Measurements from ENCODE around the gene STT3B.
"Not testable (repeated sequence)": the region's sequence is repeated elsewhere in the genome, so short reads cannot be mapped to it uniquely, and the experiment has no call there.

Gene STT3B

DNA sequence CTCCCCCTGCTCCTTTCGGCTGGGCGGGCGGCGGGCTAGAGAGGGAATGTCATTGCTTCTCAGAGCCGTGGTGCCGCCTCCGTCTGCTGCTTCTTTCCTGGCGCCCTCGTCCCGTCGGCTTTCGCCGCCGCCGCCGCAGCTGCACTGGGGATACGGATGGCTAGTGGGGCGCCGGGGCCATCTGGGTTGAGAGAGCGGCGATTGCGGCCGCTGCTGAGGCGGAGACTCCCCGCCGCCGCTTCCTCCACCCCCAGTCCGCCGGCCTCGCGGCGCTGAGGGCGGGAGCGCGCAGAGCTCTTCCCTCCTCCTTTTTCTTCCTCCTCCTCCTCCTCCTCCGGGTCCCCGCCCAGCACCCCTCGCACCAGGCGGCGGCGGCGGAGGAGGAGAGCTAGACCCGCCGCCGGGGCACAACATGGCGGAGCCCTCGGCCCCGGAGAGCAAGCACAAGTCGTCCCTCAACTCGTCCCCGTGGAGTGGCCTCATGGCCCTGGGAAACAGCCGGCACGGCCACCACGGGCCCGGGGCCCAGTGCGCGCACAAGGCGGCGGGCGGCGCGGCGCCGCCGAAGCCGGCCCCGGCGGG is at the start of gene STT3B:
Gene STT3B (plus strand): TSS at position 339 of the 582 bp plus-strand sequence. CDS start 74 bp downstream, at position 413.
- Mint-ChIP-seq H3K4me1 (peaks cover 23% of the 10 kb centered on the region), H3K4me3 (peak within 1 kb of the TSS; percentile 98), H3K9me3 (no peaks in the 10 kb centered on the region), H3K27ac (peak within 1 kb of the TSS; percentile 99), H3K36me3 (peaks cover 4% of the 10 kb centered on the region), H3K27me3 (no peaks in the 10 kb centered on the region)

DNA sequence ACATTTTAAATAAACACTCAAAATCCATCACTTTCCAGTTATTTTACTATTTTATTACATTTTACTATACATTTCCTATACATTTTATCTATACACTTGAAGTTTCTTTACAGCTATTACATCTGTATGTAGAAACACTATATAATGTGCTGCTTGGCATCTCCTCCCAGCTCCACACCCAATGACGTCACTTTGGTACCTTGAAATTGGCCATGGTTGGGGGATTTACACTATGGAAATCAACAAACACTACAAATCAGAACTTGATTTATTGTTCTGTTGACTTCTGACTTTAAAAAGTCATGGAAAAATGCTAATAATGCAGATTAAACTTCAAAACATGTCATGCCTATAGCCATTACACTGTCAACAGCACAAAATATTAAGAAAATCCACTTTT is 48.9 kb upstream of the STT3B start:
- Mint-ChIP-seq H3K27me3 (no peaks in the 10 kb centered on the region), H3K36me3 (peaks cover 7% of the 10 kb centered on the region), H3K4me3 (no peak overlapping the region), H3K9me3 (peaks cover 6% of the 10 kb centered on the region), H3K27ac (no peak overlapping the region), H3K4me1 (peaks cover 9% of the 10 kb centered on the region)

DNA sequence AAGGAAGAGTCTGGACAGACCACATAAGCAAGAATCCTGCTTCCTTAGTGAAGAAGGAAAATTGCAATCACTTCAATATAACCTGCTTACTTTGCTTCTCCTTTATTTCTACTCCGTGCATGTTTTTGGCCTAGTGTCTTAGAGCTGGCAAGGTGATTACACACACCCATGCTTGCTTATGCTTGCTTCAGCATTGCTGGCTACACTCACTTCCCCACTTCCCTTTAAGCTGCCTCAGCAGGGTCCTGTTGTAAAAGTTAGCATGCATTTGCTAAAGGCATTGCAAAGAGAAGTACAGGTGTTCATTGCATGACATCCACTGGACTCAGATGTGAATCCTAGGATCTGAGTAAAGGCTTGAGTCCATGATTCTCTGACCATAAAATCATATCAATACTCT is 47.5 kb upstream of the STT3B start:
- peaks cover 10% of the 10 kb centered on the region for H3K36me3 Mint-ChIP-seq
- peaks cover 9% of the 10 kb centered on the region for H3K4me1 Mint-ChIP-seq
- H3K27me3 Mint-ChIP-seq: no peaks in the 10 kb centered on the region
- no peak overlapping the region for H3K4me3 Mint-ChIP-seq
- H3K27ac Mint-ChIP-seq: no peak overlapping the region
- H3K9me3 Mint-ChIP-seq: peaks cover 12% of the 10 kb centered on the region

DNA sequence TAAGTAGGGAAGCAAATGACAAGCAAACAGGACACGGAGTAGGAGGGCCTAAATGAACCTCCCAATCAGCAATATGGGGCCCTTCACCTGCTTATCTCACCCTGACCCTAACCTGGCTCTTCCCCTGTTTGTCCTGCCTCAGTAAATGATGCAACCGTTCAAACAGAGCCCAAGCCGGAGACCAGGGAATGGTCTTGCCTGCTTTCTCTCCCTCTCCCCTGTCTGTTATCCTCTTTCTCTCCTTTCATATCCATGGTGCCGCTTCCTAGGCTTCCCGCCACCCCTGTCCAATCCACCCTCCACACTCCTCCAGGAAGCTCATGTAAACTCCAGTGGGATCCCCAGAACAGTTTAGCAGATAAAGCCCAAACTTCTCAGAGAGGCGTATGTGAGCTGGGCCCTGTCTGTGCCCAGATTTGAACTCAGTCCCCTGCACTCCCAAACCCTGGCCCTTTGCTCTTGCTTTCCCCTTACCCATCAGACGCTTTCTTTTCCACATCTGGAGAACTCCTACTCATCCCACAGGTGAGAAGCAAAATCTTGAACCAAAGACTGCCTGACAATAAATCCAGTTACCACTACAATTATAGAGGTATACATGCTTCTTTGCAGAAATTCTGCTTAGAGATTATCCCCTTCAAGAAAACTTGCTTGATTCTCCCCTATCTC is 45.7 kb upstream of the STT3B start:
- Mint-ChIP-seq H3K4me1 (peaks cover 9% of the 10 kb centered on the region), H3K27ac (no peak overlapping the region), H3K4me3 (no peak overlapping the region), H3K9me3 (peaks cover 15% of the 10 kb centered on the region), H3K36me3 (peaks cover 8% of the 10 kb centered on the region), H3K27me3 (no peaks in the 10 kb centered on the region)

DNA sequence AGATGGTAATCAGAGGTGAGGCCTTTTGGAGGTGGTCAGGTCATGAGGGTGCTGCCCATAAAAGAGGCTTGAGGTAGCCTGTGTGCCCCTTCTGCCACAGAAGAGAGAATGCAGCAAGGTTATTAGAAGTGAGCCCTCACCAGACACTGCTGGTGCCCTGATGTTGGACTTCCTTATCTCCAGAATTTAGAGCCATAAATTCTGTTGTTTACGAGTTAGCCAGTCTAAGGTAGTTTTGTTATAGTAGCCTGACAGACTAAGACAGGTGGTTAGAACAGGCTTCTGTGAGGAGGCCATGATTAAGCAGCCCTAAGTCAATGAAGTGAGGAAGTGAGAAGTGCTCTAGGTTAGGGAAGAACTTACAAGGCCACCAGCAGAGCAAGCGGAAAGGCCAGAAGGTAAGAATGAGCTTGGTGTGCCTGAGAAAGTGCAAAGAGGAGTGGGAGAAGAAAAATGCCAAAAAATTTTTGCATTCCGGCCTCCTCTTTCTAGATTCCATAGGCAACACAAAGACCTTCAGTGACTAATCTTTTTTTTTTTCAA is 44.2 kb upstream of the STT3B start:
- Mint-ChIP-seq H3K9me3 (peaks cover 20% of the 10 kb centered on the region), H3K4me3 (no peak overlapping the region), H3K27me3 (no peaks in the 10 kb centered on the region), H3K36me3 (peaks cover 8% of the 10 kb centered on the region), H3K4me1 (peaks cover 9% of the 10 kb centered on the region), H3K27ac (no peak overlapping the region)

DNA sequence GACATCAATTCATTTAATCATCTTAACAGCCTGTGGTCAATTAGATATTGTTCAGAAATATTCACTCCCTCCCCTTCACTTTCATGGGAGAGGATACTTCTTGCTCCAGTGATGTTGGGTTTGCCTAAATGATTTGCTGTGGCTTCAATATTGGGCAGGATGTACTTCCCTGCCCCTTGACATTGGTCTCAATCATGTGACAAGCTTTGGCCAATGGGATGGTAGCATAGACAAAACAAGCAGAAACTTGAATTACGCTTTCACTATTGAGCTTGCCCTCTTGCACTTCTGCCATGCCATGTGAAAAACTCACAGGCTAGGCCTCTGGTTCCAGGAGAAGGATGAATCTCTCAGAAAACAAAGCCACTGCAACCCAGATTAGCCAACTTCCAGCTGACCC is 42.2 kb upstream of the STT3B start:
- no peak overlapping the region for H3K4me3 Mint-ChIP-seq
- H3K9me3 Mint-ChIP-seq: peaks cover 20% of the 10 kb centered on the region
- peaks cover 9% of the 10 kb centered on the region for H3K4me1 Mint-ChIP-seq
- H3K36me3 Mint-ChIP-seq: peaks cover 9% of the 10 kb centered on the region
- H3K27me3 Mint-ChIP-seq: no peaks in the 10 kb centered on the region
- no peak overlapping the region for H3K27ac Mint-ChIP-seq

DNA sequence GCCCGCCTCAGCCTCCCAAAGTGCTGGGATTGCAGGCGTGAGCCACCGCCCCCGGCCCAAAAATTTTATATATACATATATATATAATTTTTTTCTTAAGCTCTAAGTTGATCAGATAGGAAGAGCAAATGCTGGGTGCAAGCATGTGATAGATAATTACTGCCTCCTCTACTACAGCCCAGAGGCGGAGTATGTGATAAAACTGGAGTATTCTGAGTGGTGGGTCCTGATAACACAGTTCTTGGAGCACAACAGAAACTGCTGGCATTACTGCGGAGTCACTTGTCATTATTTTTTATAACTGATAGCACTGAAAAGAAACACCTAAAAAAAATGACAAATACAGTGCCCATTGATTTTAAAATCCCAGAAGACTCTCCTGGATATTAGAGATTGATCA is 41.1 kb upstream of the STT3B start:
- peaks cover 20% of the 10 kb centered on the region for H3K9me3 Mint-ChIP-seq
- H3K27me3 Mint-ChIP-seq: no peaks in the 10 kb centered on the region
- H3K27ac Mint-ChIP-seq: no peak overlapping the region
- H3K36me3 Mint-ChIP-seq: peaks cover 9% of the 10 kb centered on the region
- H3K4me3 Mint-ChIP-seq: no peak overlapping the region
- peaks cover 4% of the 10 kb centered on the region for H3K4me1 Mint-ChIP-seq

DNA sequence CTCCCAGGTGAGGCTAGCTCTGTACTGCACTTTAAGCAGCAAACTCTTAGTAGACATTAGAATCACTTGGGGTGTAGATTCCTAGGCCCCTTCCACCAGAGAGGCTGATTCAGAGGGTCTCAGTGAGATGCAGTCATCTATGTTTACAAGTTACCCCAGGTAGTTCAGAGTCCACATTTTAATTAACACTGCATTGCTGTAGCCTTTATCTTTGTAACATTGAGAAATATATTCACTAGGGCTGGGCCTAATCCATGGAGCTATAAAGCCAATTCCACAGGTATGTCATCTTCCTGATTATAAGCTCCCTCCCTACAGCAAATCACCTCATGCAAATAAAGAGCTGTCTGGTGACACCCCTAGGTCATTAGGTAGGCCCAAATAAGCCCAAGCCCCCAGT is 39.6 kb upstream of the STT3B start:
- Mint-ChIP-seq H3K27ac (peak overlapping the region; percentile 23), H3K9me3 (peaks cover 18% of the 10 kb centered on the region), H3K4me1 (no peaks in the 10 kb centered on the region), H3K36me3 (peaks cover 8% of the 10 kb centered on the region), H3K27me3 (no peaks in the 10 kb centered on the region), H3K4me3 (no peak overlapping the region)

DNA sequence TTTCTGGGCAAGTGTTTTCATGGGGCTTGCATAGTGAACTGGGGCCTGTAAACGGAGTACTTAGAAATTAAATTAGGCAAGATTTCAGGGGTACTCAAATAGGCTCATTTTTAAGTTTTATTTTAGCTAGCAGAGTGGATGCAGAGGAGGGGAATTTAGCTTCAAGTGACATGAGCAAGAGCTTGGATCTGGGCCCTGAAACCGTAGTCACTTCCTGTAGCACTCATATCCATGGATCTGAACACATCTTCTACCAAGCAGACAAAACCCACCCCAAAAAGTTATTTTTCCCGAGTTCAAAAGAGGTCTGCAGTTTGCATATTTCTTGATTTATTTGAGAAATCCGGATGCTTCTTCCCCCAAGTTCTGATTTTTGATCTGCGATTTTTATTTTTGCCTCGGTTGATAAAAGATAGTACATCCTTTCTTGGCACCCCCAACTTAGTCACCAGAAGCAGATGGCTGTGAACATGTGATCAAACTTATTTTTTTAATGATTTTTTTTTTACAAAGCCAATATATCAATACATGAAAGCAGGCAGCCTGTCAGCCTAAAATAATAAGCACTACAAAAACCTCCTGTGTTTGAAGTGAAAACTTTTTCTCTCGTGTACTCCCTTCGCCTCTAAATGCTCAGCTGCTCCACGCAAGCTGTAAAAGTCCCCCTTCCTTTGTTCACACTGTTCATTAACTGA is 36.6 kb upstream of the STT3B start:
- H3K27me3 Mint-ChIP-seq: no peaks in the 10 kb centered on the region
- H3K4me3 Mint-ChIP-seq: no peak overlapping the region
- peaks cover 1% of the 10 kb centered on the region for H3K36me3 Mint-ChIP-seq
- no peaks in the 10 kb centered on the region for H3K4me1 Mint-ChIP-seq
- H3K9me3 Mint-ChIP-seq: peaks cover 4% of the 10 kb centered on the region
- no peak overlapping the region for H3K27ac Mint-ChIP-seq

DNA sequence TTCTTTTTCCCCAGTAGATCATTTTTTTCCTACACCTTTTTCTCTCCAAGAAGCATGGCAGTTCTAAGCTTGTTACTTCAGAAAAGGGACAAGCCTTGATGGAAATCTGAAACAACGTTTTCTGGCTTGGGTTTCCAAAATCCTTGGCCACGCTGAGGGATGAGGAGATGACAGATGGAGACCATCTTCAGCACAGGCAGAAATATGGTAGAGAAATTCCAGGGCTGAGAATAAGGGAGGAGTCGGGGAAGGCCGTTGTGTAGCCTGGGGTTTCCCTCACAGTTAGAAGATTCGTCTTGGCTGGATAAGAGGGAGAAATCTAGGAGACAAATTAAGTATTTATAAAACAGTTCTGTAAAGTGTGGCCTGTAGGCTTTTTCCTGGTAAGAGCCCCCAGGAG is 33.9 kb upstream of the STT3B start:
- Mint-ChIP-seq H3K27ac (no peak overlapping the region), H3K36me3 (peaks cover 1% of the 10 kb centered on the region), H3K4me3 (no peak overlapping the region), H3K9me3 (no peaks in the 10 kb centered on the region), H3K4me1 (peaks cover 12% of the 10 kb centered on the region), H3K27me3 (no peaks in the 10 kb centered on the region)

DNA sequence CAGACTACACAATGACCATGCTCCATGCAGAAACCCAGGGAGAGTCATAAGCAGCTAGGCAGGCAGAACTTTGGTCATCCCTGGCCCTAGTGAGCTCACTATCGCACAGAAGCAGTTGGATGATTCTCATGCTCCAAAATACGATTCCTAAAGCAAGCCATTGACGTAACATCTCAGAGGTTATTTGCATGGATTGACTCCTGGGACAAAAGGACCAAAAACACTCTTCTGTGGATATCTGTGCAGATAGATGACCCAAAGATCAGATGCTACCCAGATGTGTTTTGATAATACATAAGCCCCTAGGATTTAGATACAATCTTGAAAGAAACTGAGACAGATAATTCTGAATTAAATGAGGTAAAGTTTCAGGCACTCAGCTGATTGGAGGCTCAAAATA is 33.4 kb upstream of the STT3B start:
- Mint-ChIP-seq H3K27ac (no peak overlapping the region), H3K9me3 (no peaks in the 10 kb centered on the region), H3K4me1 (peaks cover 15% of the 10 kb centered on the region), H3K4me3 (no peak overlapping the region), H3K27me3 (no peaks in the 10 kb centered on the region), H3K36me3 (peaks cover 1% of the 10 kb centered on the region)

DNA sequence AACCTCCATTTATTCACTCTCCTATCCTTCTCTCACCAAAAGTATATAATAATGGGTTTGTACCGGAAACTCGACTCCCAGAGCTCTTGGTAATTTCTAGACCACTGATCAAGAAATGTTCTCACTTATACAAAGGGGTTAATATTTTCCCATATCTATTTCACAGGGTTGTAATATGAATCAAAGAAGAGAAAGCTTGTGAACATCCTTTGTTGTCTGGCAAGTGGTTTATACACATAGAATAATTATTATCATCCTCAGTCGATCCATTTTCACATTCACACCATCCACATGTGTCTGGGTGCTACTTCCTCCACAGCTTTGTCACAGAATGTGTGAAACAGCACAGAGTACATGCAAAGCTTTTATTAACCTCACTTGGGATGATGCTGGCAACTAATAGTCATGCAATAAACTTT is 29.9 kb upstream of the STT3B start:
- Mint-ChIP-seq H3K4me1 (peaks cover 39% of the 10 kb centered on the region), H3K36me3 (no peaks in the 10 kb centered on the region), H3K4me3 (no peak overlapping the region), H3K27ac (peak overlapping the region; percentile 8), H3K9me3 (no peaks in the 10 kb centered on the region), H3K27me3 (no peaks in the 10 kb centered on the region)

DNA sequence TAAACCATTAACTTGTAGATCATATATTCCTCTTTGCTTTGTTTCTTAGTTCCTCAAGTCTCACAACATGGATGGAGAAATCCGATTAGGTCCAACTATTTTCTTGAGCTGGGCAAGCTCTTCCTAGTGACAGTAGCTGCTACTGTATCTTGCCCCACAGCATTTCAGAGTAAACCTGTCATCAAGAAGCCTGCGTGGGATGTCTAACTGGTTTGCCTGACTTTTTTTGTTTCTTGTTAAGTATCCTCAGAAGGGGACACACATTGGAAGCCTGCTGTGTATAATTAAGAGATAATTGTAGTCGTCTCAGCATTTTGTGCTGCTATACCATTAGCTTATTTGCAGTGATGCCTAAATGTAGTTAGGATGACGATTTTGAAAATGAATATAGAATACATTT is 29.3 kb upstream of the STT3B start:
- Mint-ChIP-seq H3K27me3 (no peaks in the 10 kb centered on the region), H3K9me3 (no peaks in the 10 kb centered on the region), H3K36me3 (no peaks in the 10 kb centered on the region), H3K4me1 (peaks cover 45% of the 10 kb centered on the region), H3K27ac (peak overlapping the region; percentile 13), H3K4me3 (no peak overlapping the region)

DNA sequence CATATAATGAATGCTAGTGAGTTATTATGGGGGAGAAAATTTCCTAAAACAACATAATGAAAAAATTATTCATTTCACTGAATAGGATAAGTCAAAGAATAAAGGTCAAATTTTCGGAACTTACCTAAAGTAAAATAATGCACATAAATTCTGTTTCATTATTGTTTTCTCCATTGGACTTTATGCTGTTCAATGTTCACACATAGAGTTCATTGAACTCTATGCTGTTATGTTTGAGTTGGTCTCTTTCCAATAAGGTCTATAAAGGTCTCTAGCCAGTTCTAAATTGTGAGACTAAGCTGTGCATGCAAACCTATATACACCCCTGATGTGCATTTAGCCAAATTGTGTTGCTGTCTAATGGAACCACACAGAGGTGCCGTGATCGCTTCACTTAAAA is 28.5 kb upstream of the STT3B start:
- H3K4me1 Mint-ChIP-seq: peaks cover 53% of the 10 kb centered on the region
- no peaks in the 10 kb centered on the region for H3K9me3 Mint-ChIP-seq
- H3K27me3 Mint-ChIP-seq: no peaks in the 10 kb centered on the region
- no peaks in the 10 kb centered on the region for H3K36me3 Mint-ChIP-seq
- H3K27ac Mint-ChIP-seq: no peak overlapping the region
- no peak overlapping the region for H3K4me3 Mint-ChIP-seq

DNA sequence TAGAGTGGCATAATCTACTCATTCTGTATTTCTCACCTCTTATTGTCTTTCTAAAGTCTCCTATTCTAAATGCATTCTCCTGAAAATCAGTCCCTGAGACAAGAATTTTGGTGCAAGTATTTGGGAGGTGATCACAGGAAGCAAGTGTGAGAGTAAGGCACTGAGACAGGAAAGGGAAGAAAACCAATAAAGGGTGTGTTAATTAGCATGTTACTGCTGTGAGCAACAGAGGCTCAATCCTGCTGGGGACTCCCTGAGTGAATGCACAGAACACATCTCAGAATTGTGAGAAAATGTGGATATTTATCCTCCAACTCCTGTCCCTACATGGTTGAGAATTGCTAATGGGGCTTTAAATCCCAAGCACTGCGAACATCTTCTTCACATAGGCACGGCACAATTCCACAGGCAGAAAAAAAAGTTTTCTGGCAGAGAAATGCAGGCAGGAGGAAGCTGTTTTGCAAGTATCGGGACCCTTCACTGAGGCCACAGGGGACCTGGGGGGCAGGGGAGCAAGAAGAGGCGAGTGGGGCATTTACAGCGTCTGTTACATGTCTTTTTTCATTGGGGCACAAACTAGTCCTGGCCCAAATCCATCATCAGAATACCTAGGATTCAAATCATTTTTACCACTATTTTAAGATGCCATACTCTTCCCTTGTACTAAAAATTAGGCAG is 27.2 kb upstream of the STT3B start:
- Mint-ChIP-seq H3K27me3 (no peaks in the 10 kb centered on the region), H3K9me3 (no peaks in the 10 kb centered on the region), H3K4me3 (no peak overlapping the region), H3K4me1 (peaks cover 64% of the 10 kb centered on the region), H3K27ac (no peak overlapping the region), H3K36me3 (no peaks in the 10 kb centered on the region)

DNA sequence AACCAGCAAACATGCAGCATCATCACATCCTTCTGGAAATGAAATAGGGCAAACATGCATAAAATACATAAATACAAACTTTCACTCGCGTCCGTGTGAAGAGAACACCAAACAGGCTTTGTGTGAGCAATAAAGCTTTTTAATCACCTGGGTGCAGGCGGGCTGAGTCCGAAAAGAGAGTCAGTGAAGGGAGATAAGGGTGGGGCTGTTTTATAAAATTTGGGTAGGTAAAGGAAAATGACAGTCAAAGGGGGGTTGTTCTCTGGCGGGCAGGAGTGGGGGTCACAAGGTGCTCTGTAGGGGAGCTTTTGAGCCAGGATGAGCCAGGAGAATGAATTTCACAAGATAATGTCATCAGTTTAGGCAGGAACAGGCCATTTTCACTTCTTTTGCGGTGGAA is 26.2 kb upstream of the STT3B start:
- H3K36me3 Mint-ChIP-seq, H3K9me3 Mint-ChIP-seq, H3K4me3 Mint-ChIP-seq, H3K27ac Mint-ChIP-seq, H3K27me3 Mint-ChIP-seq: not testable (repeated sequence)
- peaks cover 64% of the 10 kb centered on the region for H3K4me1 Mint-ChIP-seq

Measured in activated naive CD4-positive, alpha-beta T cell treated with anti-CD3 and anti-CD28 coated beads, Interleukin-2, amount 50 U/mL, for 24 hours (primary cell).